Activated B cell treated with CpG ODN at 0.5 μM for 24 hours (primary cell): Measurements from ENCODE around the gene ALDH7A1. TPM values are rescaled to one million over a fixed set of nuclear protein-coding genes. Genes with fewer than 3 reads are reported as not detected.

Source experiments
- ATAC-seq: fragments of 200-7000 bp; cut with Tn5 transposase; one replicate; pipeline ENCODE4 v1.10.0; 2021; ENCODE audit warnings: low read depth, mild to moderate bottlenecking, moderate library complexity
- CTCF ChIA-PET: fragments of 350-600 bp; sonication (Branson Sonifier 250); formaldehyde crosslinking; loops from one replicate; lab custom pipeline; 2021; ENCODE audit warnings: antibody characterized with exemption; lab: Charles Lee
- POLR2A ChIA-PET: fragments of 350-600 bp; sonication (Branson Sonifier 250); formaldehyde crosslinking; loops from one replicate; lab custom pipeline; 2021; ENCODE audit warnings: antibody characterized with exemption; lab: Charles Lee
- DNase-seq: peaks from one replicate; pipeline ENCODE4 v3.0.0; 2022
- H3K27ac Mint-ChIP-seq: one replicate; pipeline ENCODE4 v1.8.0; 2020; ENCODE audit warnings: mixed read lengths
- H3K27me3 Mint-ChIP-seq: one replicate; pipeline ENCODE4 v1.8.0; 2021; ENCODE audit warnings: mixed read lengths
- H3K36me3 Mint-ChIP-seq: one replicate; pipeline ENCODE4 v1.8.0; 2021; ENCODE audit warnings: low read depth, mixed read lengths
- H3K4me1 Mint-ChIP-seq: one replicate; pipeline ENCODE4 v1.8.0; 2021; ENCODE audit warnings: mixed read lengths
- H3K4me3 Mint-ChIP-seq: one replicate; pipeline ENCODE4 v1.8.0; 2020; ENCODE audit warnings: mild to moderate bottlenecking, mixed read lengths
- H3K9me3 Mint-ChIP-seq: one replicate; pipeline ENCODE4 v1.8.0; 2020; ENCODE audit warnings: mixed read lengths
- intact Hi-C: fragments of 100-400 bp; cut with micrococcal nuclease; formaldehyde crosslinking; loops from one replicate; pipeline ENCODE4 v1.15.1; 2024
- total RNA-seq: library from RNA; stranded (reverse); gene quantifications from 2 replicates; pipeline ENCODE4 v1.2.3, GENCODE V29; 2022
- TF ChIP-seq, protein P1 (sequence below): fragments of 200-600 bp; IDR thresholded peaks from one replicate; pipeline ENCODE4 v1.8.0; 2022; ENCODE audit warnings: antibody characterized with exemption, mild to moderate bottlenecking

The ALDH7A1 gene
- total RNA-seq, 1 donor from 2014 or later: 0.95 TPM

DNA sequence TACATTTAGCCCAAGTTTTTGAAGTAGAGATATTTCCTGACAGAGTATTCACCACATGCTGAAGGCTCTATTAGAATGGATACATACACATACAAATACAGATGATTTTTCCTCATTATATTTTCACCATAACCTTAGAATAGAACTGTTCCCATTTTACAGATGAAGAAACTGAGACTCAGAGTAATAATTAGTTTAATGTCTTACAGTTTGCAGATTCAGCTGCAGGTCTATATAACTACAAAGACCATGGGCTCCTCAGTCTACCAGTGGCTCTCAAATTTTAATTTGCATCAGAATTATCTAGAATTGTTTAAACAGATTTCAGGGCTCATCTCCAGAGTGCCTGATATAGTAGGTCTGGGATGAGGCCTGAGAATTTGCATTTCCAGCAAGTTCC, 107.4 kb downstream of the ALDH7A1 start:
- Mint-ChIP-seq H3K9me3 (no peaks in the 10 kb centered on the region), H3K4me1 (no peaks in the 10 kb centered on the region), H3K27me3 (no peaks in the 10 kb centered on the region), H3K36me3 (peaks cover 38% of the 10 kb centered on the region), H3K4me3 (no peak overlapping the region), H3K27ac (no peak overlapping the region)
- POLR2A ChIA-PET: no interaction called here
- TF ChIP-seq, protein P1, sequence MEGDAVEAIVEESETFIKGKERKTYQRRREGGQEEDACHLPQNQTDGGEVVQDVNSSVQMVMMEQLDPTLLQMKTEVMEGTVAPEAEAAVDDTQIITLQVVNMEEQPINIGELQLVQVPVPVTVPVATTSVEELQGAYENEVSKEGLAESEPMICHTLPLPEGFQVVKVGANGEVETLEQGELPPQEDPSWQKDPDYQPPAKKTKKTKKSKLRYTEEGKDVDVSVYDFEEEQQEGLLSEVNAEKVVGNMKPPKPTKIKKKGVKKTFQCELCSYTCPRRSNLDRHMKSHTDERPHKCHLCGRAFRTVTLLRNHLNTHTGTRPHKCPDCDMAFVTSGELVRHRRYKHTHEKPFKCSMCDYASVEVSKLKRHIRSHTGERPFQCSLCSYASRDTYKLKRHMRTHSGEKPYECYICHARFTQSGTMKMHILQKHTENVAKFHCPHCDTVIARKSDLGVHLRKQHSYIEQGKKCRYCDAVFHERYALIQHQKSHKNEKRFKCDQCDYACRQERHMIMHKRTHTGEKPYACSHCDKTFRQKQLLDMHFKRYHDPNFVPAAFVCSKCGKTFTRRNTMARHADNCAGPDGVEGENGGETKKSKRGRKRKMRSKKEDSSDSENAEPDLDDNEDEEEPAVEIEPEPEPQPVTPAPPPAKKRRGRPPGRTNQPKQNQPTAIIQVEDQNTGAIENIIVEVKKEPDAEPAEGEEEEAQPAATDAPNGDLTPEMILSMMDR: no peak
- intact Hi-C loops: no loop called here
- no peak for ATAC-seq
- CTCF ChIA-PET: interaction anchor here (1.3 kb wide), 1 partner anchor 12 kb away, joined by 3 read pairs; no protein-coding TSS in a partner anchor
- no peak for DNase-seq

DNA sequence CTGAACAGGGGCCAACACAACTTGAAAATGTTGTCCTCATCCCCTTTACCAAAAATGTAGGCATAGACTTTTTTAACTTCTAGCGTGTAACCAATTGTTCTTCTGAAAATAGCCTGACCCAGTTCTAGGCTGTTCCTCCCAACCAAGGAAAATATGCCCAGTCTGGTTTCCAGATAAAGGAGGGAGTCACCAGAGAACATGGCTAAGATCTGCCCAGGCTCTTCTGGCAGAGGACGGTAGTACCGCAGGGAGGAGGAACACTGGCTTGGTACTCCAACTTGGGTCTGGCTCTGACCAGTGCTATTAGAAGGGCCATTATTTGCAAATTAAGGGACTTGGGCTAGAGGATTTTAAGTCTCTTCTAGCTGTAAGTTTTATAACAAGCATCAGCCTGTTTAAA, 108.7 kb downstream of the ALDH7A1 start:
- H3K4me1 Mint-ChIP-seq: no peaks in the 10 kb centered on the region
- DNase-seq (no peak), ATAC-seq (no peak)
- no peak overlapping the region for H3K27ac Mint-ChIP-seq
- H3K9me3 Mint-ChIP-seq: no peaks in the 10 kb centered on the region
- H3K4me3 Mint-ChIP-seq: no peak overlapping the region
- intact Hi-C loops: no loop called here
- H3K36me3 Mint-ChIP-seq: peaks cover 41% of the 10 kb centered on the region
- CTCF ChIA-PET: no interaction called here
- TF ChIP-seq, protein P1: no peak
- POLR2A ChIA-PET: no interaction called here
- no peaks in the 10 kb centered on the region for H3K27me3 Mint-ChIP-seq

DNA sequence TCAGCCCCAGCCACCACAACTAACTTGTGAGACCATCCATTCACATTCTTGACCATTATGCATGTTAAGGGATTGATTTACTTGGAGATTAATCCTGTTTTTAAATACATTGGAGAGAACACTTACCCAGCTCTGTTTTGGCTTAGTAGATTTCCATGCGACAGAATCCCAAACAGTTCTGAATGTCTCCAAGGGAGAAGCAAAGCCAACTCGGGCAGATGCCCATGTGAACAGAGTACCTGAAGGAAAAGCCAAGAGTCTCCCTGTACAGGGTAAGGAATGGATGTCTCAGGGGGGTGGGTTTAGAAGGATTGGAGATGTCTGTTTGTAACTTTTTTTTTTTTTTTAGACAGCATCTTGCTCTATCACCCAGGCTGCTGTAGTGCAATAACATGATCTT, 110.8 kb downstream of the ALDH7A1 start:
- TF ChIP-seq, protein P1: no peak
- ChIA-PET CTCF (interaction anchor here (0.6 kb wide), 1 partner anchor 135 kb away, joined by 3 read pairs; no protein-coding TSS in a partner anchor), POLR2A (no interaction called here)
- intact Hi-C loops: no loop called here
- Mint-ChIP-seq H3K27ac (no peak overlapping the region), H3K4me1 (no peaks in the 10 kb centered on the region), H3K9me3 (no peaks in the 10 kb centered on the region), H3K27me3 (no peaks in the 10 kb centered on the region), H3K4me3 (no peak overlapping the region), H3K36me3 (peaks cover 51% of the 10 kb centered on the region)
- ATAC-seq (no peak), DNase-seq (no peak)

DNA sequence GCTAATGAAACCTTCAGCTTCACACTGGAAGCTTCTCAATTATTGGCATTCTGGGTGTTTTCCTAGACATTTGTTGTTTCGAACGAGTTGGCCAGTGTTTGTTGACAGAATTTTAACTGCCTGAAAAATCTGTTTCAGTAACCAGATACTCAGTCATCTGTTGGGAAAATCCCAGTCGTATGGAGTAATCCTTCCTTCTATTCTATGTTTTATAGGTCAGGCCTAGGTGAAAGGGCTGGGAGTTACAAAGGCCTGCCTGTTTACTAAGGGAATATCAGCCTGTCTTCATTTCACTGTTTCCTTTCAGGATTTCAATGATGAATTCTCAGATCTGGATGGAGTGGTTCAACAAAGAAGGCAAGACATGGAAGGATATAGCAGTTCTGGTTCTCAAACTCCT, 111.9 kb downstream of the ALDH7A1 start:
- Mint-ChIP-seq H3K27ac (no peak overlapping the region), H3K4me3 (no peak overlapping the region), H3K9me3 (no peaks in the 10 kb centered on the region), H3K27me3 (no peaks in the 10 kb centered on the region), H3K36me3 (peaks cover 43% of the 10 kb centered on the region), H3K4me1 (no peaks in the 10 kb centered on the region)
- CTCF ChIA-PET: interaction anchor here (1.2 kb wide), 1 partner anchor 18 kb away, joined by 3 read pairs; no protein-coding TSS in a partner anchor
- no peak for ATAC-seq
- TF ChIP-seq, protein P1: no peak
- POLR2A ChIA-PET: no interaction called here
- intact Hi-C loops: no loop called here
- no peak for DNase-seq

DNA sequence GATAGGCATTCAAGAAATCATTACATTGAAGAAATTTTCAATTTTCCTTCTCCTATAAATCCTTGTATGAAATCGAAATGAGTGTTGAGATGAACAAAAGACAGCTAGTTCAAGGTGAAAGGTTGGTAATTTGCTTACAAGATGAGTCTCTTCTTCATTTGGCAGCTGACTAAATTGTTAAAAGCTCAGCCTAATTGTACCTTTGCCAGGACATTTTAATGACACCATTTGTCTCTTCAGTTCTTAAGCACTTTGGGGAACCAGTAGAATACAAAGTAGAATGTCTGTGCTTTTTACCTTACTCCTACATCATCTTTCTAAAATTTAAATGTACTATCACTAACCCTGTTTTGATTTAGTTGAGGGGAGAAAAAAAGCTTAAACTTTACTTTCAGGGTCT, 112.4 kb downstream of the ALDH7A1 start:
- no peak overlapping the region for H3K4me3 Mint-ChIP-seq
- ChIA-PET POLR2A (no interaction called here), CTCF (interaction anchor here (1.2 kb wide), 1 partner anchor 19 kb away, joined by 3 read pairs; no protein-coding TSS in a partner anchor)
- no peak for ATAC-seq
- H3K4me1 Mint-ChIP-seq: no peaks in the 10 kb centered on the region
- H3K36me3 Mint-ChIP-seq: peaks cover 42% of the 10 kb centered on the region
- no peaks in the 10 kb centered on the region for H3K27me3 Mint-ChIP-seq
- no peak overlapping the region for H3K27ac Mint-ChIP-seq
- H3K9me3 Mint-ChIP-seq: no peaks in the 10 kb centered on the region
- intact Hi-C loops: no loop called here
- no peak for DNase-seq
- TF ChIP-seq, protein P1: no peak
